K562 (cell line): ENCODE results near the gene DNMT3A. TPM values are rescaled to one million over a fixed set of nuclear protein-coding genes. Genes with fewer than 3 reads are reported as not detected.

Source experiments
- C11orf30 ChIP-seq: fragments of 450-650 bp; IDR thresholded peaks from 2 replicates; pipeline ENCODE4 v1.6.1; 2016; ENCODE audit warnings: low read depth, mild to moderate bottlenecking
- CTCFL ChIP-seq: IDR thresholded peaks from 2 replicates; pipeline ENCODE4 v1.6.1; 2011; ENCODE audit warnings: borderline replicate concordance, low read depth, mild to moderate bottlenecking, moderate library complexity, low read length; ENCODE audit not compliant: insufficient read depth, poor library complexity, severe bottlenecking
- ID3 ChIP-seq, 2 experiments: fragments of 250-450 bp in 1 of 2; fragments of 450-650 bp in 1 of 2; sonication (Bioruptor Pico) in 1 of 2; IDR thresholded peaks; 2 replicates each; pipeline versions ENCODE4 v1.6.1 to v1.8.0; 2016 to 2021; ENCODE audit warnings: mild to moderate bottlenecking in 2 of 2, moderate library complexity in 2 of 2, missing compliant biosample characterization in 1 of 2, missing genetic modification characterization in 1 of 2
- MYC ChIP-seq, 2 experiments: fragments of 250-450 bp in 1 of 2; sonication (Bioruptor Pico) in 1 of 2; IDR thresholded peaks; 2 replicates each; pipeline versions ENCODE4 v1.5.1 to v1.6.1; 2012 to 2021; ENCODE audit warnings: low read depth in 2 of 2, borderline replicate concordance in 1 of 2, improper control_type of control experiment in 1 of 2, low read length in 1 of 2, mild to moderate bottlenecking in 1 of 2, moderate library complexity in 1 of 2
- NR2C2 ChIP-seq, 2 experiments: fragments of 200-800 bp in 1 of 2; sonication (Bioruptor generic) in 1 of 2; sonication (generic) in 1 of 2; formaldehyde crosslinking in 1 of 2; IDR thresholded peaks; 2 replicates each; pipeline versions ENCODE4 v1.6.1 to v1.8.0; 2016 to 2022; ENCODE audit warnings: mild to moderate bottlenecking in 1 of 2, missing compliant biosample characterization in 1 of 2, missing genetic modification characterization in 1 of 2, missing genetic modification reagents in 1 of 2
- NR4A1 ChIP-seq, 2 experiments: fragments of 250-450 bp in 1 of 2; fragments of 450-650 bp in 1 of 2; sonication (Bioruptor Pico) in 1 of 2; IDR thresholded peaks; 2 replicates each; pipeline versions ENCODE4 v1.4.0 to v1.6.1; 2016 to 2020; ENCODE audit warnings: mild to moderate bottlenecking in 2 of 2, missing compliant biosample characterization in 1 of 2, missing genetic modification characterization in 1 of 2, moderate library complexity in 1 of 2
- PCBP1 ChIP-seq: fragments of 200-400 bp; formaldehyde crosslinking; IDR thresholded peaks from 2 replicates; pipeline ENCODE4 v1.6.1; 2018; ENCODE audit warnings: mild to moderate bottlenecking, low read depth, low read length; ENCODE audit not compliant: poor library complexity, severe bottlenecking
- PREB ChIP-seq: sonication (generic); formaldehyde crosslinking; IDR thresholded peaks from 2 replicates; pipeline ENCODE4 v1.8.1; 2023; ENCODE audit warnings: mild to moderate bottlenecking, missing genetic modification reagents
- RAD21 ChIP-seq, 2 experiments: fragments of 250-450 bp in 1 of 2; fragments of 450-650 bp in 1 of 2; sonication (Bioruptor Pico) in 1 of 2; formaldehyde crosslinking in 1 of 2; IDR thresholded peaks in 1 of 2; conservative IDR thresholded peaks in 1 of 2; 2 replicates each; pipeline versions ENCODE4 v1.4.0 to v1.8.0; 2020 to 2022; ENCODE audit warnings: mild to moderate bottlenecking in 2 of 2, moderate library complexity in 1 of 2
- RB1 ChIP-seq: fragments of 450-650 bp; IDR thresholded peaks from 2 replicates; pipeline ENCODE4 v1.6.1; 2017; ENCODE audit warnings: low read depth, mild to moderate bottlenecking
- RBFOX2 ChIP-seq: fragments of 200-400 bp; formaldehyde crosslinking; IDR thresholded peaks from 2 replicates; pipeline ENCODE4 v1.6.1; 2017; ENCODE audit warnings: low read depth, mild to moderate bottlenecking, low read length, moderate library complexity
- SAP30 ChIP-seq: fragments of 200-600 bp; sonication (generic); IDR thresholded peaks from 2 replicates; pipeline ENCODE4 v1.6.1; 2012; ENCODE audit warnings: borderline replicate concordance, low read depth, mild to moderate bottlenecking, moderate library complexity, low read length, control low read depth, inconsistent platforms; ENCODE audit not compliant: insufficient read depth, poor library complexity, severe bottlenecking
- SNRNP70 ChIP-seq: fragments of 200-400 bp; formaldehyde crosslinking; optimal IDR thresholded peaks from 2 replicates; pipeline ENCODE3; 2017; ENCODE audit warnings: low read depth, low read length
- ZBTB49 ChIP-seq: sonication (generic); formaldehyde crosslinking; IDR thresholded peaks from 2 replicates; pipeline ENCODE4 v1.8.0; 2022; ENCODE audit warnings: missing genetic modification reagents, mild to moderate bottlenecking, borderline replicate concordance
- ZNF134 ChIP-seq: fragments of 250-450 bp; sonication (Bioruptor Pico); conservative IDR thresholded peaks from 2 replicates; pipeline ENCODE4 v1.4.0; 2020
- ZNF431 ChIP-seq: sonication (generic); formaldehyde crosslinking; IDR thresholded peaks from 2 replicates; pipeline ENCODE4 v1.8.0; 2022; ENCODE audit warnings: mild to moderate bottlenecking, missing genetic modification reagents
- polyA plus RNA-seq, 8 experiments: library from polyadenylated mRNA; depleted of rRNA in 4 of 8; stranded (reverse) in 5 of 8; unstranded in 3 of 8; fragments of >200 nt; fragmentation: Nextera tagmentation in 2 of 8; fragmentation: Illumina TruSeq in 1 of 8; extraction: Ambion mirVana in 2 of 8; extraction: Trizol in 1 of 8; gene quantifications; 2 replicates each; pipeline versions ENCODE4 v1.2.1 to v1.2.3, GENCODE V29; 2011 to 2014; ENCODE audit warnings: inconsistent platforms in 1 of 8, missing spikeins in 1 of 8
- total RNA-seq, 7 experiments: library from RNA; depleted of rRNA in 6 of 7; stranded (reverse); fragments of >200 nt in 6 of 7; fragmentation: Illumina TruSeq in 2 of 7; extraction: Trizol in 2 of 7; gene quantifications; 2 replicates each; pipeline versions ENCODE4 v1.2.1 to v1.2.3, GENCODE V29; 2011 to 2021; ENCODE audit warnings: low replicate concordance in 1 of 7

DNMT3A gene
- total and polyA plus RNA-seq, 9 of the 15 experiments (the other 6 are each of a cell fraction or from before 2014, with no cell fraction given), result 3.0 to 16.0 (median 6.1) TPM

GRCh38 chr2:25376750-25377621 lies 35.3 kb upstream of the DNMT3A start (continued):
- no peak for TF ChIP-seq ZNF134 (CRISPR knock-in tag)
- TF ChIP-seq RAD21 (CRISPR knock-in tag; conservative IDR thresholded peaks at IDR 0.05 in 1 of 2, IDR thresholded peaks at IDR 0.05 in 1 of 2), result peak; percentile 49 to 70
- no peak for TF ChIP-seq ZNF431
- no peak for TF ChIP-seq SNRNP70
- no peak for TF ChIP-seq SAP30
- TF ChIP-seq RB1, result peak; percentile 80
- no peak for TF ChIP-seq NR2C2 (CRISPR knock-in tag; IDR thresholded peaks at IDR 0.05)
- 0 out of 2 replicates have a peak, but pooled peaks have one; percentile 19 for TF ChIP-seq NR2C2 (tag; IDR thresholded peaks at IDR 0.05)
- TF ChIP-seq MYC (IDR thresholded peaks at IDR 0.05; ENCODE audit: low read depth, low read length), result peak; percentile 49; the same call in 1 of the 2 replicates
- no peak for TF ChIP-seq MYC (CRISPR knock-in tag; IDR thresholded peaks at IDR 0.05; ENCODE audit: borderline replicate concordance, low read depth)
- TF ChIP-seq PCBP1, result peak; percentile 31
- no peak for TF ChIP-seq ZBTB49 (CRISPR knock-in tag)
- peak; percentile 40 for TF ChIP-seq CTCFL
- no peak for TF ChIP-seq ID3 (CRISPR knock-in tag; IDR thresholded peaks at IDR 0.05)
- TF ChIP-seq ID3 (tag; IDR thresholded peaks at IDR 0.05), result peak; percentile 97
- TF ChIP-seq NR4A1 (CRISPR knock-in tag; IDR thresholded peaks at IDR 0.05), result no peak
- TF ChIP-seq NR4A1 (tag; IDR thresholded peaks at IDR 0.05), result no peak
- TF ChIP-seq RBFOX2, result peak; percentile 51; the same call in 1 of the 2 replicates
- TF ChIP-seq C11orf30, result no peak
- TF ChIP-seq PREB (CRISPR knock-in tag), result no peak
